HFFc6 (cell line): ENCODE data around the gene RPH3AL. TPM values are rescaled to one million over a fixed set of nuclear protein-coding genes. Genes with fewer than 3 reads are reported as not detected.

Experiments used
- DNase-seq: peaks from one replicate; pipeline ENCODE4 v3.0.0-alpha.2; 2018
- H3K27ac Mint-ChIP-seq: 2 replicates; pipeline ENCODE4 v1.8.0; 2020; ENCODE audit warnings: mild to moderate bottlenecking, mixed read lengths
- H3K27me3 Mint-ChIP-seq: 2 replicates; pipeline ENCODE4 v1.8.0; 2021; ENCODE audit warnings: mild to moderate bottlenecking, moderate library complexity, mixed read lengths; ENCODE audit not compliant: insufficient read depth
- H3K36me3 Mint-ChIP-seq: 2 replicates; pipeline ENCODE4 v1.8.0; 2021; ENCODE audit warnings: low read depth, mixed read lengths
- H3K4me1 Mint-ChIP-seq: 2 replicates; pipeline ENCODE4 v1.8.0; 2020; ENCODE audit warnings: low read depth, mixed read lengths
- H3K4me3 Mint-ChIP-seq: 2 replicates; pipeline ENCODE4 v1.8.0; 2020; ENCODE audit warnings: mild to moderate bottlenecking, moderate library complexity, mixed read lengths
- H3K9me3 Mint-ChIP-seq: 2 replicates; pipeline ENCODE4 v1.8.0; 2020; ENCODE audit warnings: mild to moderate bottlenecking, mixed read lengths
- total RNA-seq, 6 experiments: library from RNA; stranded (reverse); fragmentation: NEBNext Ultra II Directional; extraction: Animal tissue kit (Norgen Biotek cat#: 25700); gene quantifications; 2 replicates in 1 of 6; 3 replicates in 5 of 6; pipeline ENCODE4 v1.2.3, GENCODE V29; 2021
- TF ChIP-seq, protein P1 (sequence below): fragments of 200-600 bp; sonication (generic); IDR thresholded peaks from 2 replicates; pipeline ENCODE4 v1.5.0; 2021; ENCODE audit warnings: antibody characterized with exemption, mild to moderate bottlenecking

Gene RPH3AL
- total RNA-seq, 6 experiments from 2014 or later, result 1.4 to 2.4 (median 2.0) TPM

DNA sequence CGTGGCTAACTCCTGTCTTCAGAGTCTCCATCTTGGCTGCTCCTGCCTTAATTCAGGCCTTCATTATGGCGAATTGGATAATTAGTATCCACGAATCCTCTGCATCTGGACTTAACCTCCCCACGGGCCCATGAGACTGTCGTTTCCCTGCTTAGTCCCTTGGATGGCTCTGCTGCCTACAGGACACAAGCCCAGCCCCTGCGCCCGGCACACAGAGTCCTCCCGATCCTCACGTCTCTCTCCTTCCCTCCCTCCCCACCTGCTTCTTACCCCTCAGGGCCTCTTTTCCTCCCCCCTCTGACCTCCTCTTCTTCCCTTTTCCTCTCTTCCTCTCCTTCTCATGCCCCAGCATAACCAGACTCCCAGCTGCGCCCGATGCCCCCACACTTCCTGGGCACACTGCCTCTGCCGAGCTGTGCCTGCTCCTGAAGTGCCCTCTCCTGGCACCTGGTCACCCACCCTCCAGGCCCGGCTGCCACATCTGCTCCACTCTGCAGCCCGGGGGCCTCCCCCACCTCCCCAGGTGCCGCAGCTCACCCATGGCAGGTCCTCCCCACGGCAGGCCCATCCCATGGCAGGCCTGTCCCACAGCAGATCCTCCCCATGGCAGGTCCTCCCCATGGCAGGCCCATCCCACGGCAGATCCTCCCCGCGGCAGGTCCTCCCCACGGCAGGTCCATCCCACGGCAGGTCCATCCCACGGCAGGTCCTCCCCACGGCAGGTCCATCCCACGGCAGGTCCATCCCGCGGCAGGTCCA is 45.9 kb downstream of the RPH3AL start:
- Mint-ChIP-seq H3K9me3 (no peaks in the 10 kb centered on the region), H3K36me3 (no peaks in the 10 kb centered on the region), H3K27ac (no peak overlapping the region), H3K4me1 (no peaks in the 10 kb centered on the region), H3K27me3 (peaks cover 18% of the 10 kb centered on the region), H3K4me3 (no peak overlapping the region)
- no peak for DNase-seq
- TF ChIP-seq, protein P1, sequence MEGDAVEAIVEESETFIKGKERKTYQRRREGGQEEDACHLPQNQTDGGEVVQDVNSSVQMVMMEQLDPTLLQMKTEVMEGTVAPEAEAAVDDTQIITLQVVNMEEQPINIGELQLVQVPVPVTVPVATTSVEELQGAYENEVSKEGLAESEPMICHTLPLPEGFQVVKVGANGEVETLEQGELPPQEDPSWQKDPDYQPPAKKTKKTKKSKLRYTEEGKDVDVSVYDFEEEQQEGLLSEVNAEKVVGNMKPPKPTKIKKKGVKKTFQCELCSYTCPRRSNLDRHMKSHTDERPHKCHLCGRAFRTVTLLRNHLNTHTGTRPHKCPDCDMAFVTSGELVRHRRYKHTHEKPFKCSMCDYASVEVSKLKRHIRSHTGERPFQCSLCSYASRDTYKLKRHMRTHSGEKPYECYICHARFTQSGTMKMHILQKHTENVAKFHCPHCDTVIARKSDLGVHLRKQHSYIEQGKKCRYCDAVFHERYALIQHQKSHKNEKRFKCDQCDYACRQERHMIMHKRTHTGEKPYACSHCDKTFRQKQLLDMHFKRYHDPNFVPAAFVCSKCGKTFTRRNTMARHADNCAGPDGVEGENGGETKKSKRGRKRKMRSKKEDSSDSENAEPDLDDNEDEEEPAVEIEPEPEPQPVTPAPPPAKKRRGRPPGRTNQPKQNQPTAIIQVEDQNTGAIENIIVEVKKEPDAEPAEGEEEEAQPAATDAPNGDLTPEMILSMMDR, result no peak

DNA sequence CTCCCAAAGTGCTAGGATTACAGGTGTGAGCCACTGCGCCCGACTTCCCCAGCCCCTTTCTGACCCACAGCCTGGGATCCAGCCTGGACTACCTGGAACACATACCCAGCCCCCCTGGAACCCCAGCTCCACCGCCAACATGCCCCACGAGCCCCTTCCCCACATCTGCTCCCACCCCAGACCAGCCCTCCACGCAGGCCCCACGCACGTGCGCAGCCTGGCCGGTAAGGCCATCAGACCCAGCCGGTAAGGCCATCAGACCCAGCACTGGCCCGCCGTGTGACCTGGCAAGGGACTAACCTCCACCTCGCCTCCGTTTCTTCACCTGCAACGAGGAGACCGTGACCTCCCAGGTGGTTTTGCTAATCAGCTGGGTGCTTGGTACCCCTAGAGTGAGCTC is 46.5 kb downstream of the RPH3AL start:
- no peaks in the 10 kb centered on the region for H3K4me1 Mint-ChIP-seq
- H3K27ac Mint-ChIP-seq, result no peak overlapping the region
- H3K27me3 Mint-ChIP-seq, result peaks cover 18% of the 10 kb centered on the region
- no peaks in the 10 kb centered on the region for H3K9me3 Mint-ChIP-seq
- no peaks in the 10 kb centered on the region for H3K36me3 Mint-ChIP-seq
- no peak overlapping the region for H3K4me3 Mint-ChIP-seq
- DNase-seq, result no peak
- TF ChIP-seq, protein P1, result no peak

DNA sequence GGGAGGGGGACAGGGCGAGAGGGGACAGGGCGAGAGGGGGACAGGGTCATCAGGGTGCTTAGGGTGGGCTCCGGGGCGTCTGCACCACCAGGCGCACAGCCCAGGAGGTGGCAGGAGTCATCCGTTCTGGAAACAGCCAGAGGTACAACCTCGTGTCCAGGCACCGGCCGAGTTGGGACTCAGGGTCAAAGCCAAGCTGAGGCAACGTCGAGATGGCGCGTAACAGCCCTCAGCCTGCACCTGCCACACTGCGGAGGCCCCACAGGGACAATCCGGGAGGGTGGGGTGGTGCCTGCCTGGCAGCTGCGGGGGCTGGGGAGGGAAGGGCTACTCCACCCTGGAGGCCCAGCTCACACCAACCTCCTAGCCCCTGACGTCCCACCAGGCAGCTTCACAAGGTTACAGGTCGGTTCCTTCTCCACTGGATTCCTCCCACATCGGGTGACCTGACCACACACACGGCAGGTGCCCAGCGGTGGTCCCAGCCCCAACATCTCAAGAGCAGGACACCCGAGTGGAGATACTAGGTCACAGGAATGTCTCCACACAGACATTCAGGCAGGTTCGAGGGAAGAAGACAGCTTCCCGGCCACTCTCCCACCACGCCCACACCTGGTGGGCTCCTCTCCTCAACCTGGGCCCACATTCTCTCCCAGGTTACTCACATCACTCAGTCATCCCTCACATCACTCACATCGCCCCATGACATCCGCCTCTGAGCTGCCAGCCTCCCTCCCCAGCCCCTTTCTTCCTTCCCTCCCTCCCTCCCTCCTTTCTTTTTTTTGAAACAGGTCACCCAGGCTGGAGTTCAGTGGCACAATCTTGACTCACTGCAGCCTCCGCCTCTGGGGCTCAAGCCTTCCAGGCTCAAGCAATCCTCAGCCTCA is 47.3 kb downstream of the RPH3AL start:
- Mint-ChIP-seq H3K4me1 (no peaks in the 10 kb centered on the region), H3K4me3 (no peak overlapping the region), H3K36me3 (no peaks in the 10 kb centered on the region), H3K27me3 (peaks cover 14% of the 10 kb centered on the region), H3K27ac (no peak overlapping the region), H3K9me3 (no peaks in the 10 kb centered on the region)
- TF ChIP-seq, protein P1, result no peak
- no peak for DNase-seq

DNA sequence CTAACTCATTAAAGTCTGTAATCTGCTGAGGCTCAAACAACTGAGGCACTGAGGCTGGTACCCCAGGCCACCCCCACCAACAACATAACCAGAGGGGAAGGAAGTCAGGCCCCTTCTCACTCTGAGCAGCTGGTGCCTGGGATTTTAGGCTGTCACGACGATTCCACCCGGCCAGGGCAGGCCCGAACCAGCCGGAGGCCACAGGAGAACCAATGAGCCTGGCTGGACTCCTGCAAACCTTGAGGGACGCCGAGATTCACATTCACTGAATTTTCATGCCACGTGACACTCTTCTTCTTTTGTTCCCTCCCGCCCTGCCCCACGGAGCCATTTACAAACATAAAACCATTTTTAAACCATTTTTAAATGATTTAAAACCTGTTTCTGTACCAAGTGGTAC is 48.1 kb downstream of the RPH3AL start:
- TF ChIP-seq, protein P1, result no peak
- Mint-ChIP-seq H3K9me3 (no peaks in the 10 kb centered on the region), H3K27me3 (peaks cover 14% of the 10 kb centered on the region), H3K4me1 (no peaks in the 10 kb centered on the region), H3K4me3 (no peak overlapping the region), H3K27ac (no peak overlapping the region), H3K36me3 (no peaks in the 10 kb centered on the region)
- DNase-seq, result no peak

DNA sequence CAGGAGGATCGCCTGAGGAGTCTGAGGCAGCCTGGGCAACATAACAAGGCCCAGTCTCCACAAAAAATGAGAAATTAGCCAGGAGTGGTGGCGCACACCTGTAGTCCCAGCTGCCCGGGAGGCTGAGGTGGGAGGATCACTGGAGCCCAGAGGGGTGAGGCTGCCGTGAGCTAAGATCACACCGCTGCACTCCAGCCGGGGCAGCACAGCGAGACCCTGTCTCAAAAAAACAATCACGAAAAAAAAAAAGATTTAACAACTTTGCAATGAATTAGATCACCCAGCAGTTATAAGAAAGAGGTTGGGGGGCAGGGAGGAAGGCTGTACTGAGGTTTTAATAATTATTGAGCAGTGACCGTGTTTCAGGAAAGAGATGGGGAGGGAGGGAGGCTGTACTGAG is 49.4 kb downstream of the RPH3AL start:
- Mint-ChIP-seq H3K4me3 (no peak overlapping the region), H3K36me3 (no peaks in the 10 kb centered on the region), H3K4me1 (no peaks in the 10 kb centered on the region), H3K9me3 (no peaks in the 10 kb centered on the region), H3K27me3 (peaks cover 15% of the 10 kb centered on the region), H3K27ac (no peak overlapping the region)
- no peak for DNase-seq
- TF ChIP-seq, protein P1, result no peak
